Liver (tissue), 9 donors: ENCODE data around the gene PLEKHF1. TPM values are rescaled to one million over a fixed set of nuclear protein-coding genes. Genes with fewer than 3 reads are reported as not detected.

ENCODE experiments used
- DNase-seq: peaks from one replicate; pipeline ENCODE4 v3.0.0-alpha.2; 2017; ENCODE audit warnings: low spot score
- H3K27ac ChIP-seq, 2 donors: one replicate each; pipeline ENCODE4 v1.7.0; 2013; ENCODE audit warnings: inconsistent platforms in 2 of 2, low read length in 2 of 2, control low read depth in 1 of 2, low read depth in 1 of 2, mild to moderate bottlenecking in 1 of 2
- H3K27me3 ChIP-seq, 4 donors: one replicate each; pipeline versions ENCODE4 v1.6.1 to v1.7.0; 2013; ENCODE audit warnings: low read length in 3 of 4, inconsistent platforms in 1 of 4, mild to moderate bottlenecking in 1 of 4, moderate library complexity in 1 of 4; ENCODE audit not compliant: control insufficient read depth in 4 of 4, insufficient read depth in 4 of 4
- H3K36me3 ChIP-seq, 4 donors: one replicate each; pipeline versions ENCODE4 v1.6.1 to v1.7.0; 2013; ENCODE audit warnings: low read length in 3 of 4, mild to moderate bottlenecking in 3 of 4, low read depth in 1 of 4, moderate library complexity in 1 of 4; ENCODE audit not compliant: control insufficient read depth in 4 of 4, insufficient read depth in 3 of 4
- H3K4me1 ChIP-seq, 4 donors: one replicate each; pipeline versions ENCODE4 v1.6.1 to v1.7.0; 2013; ENCODE audit warnings: low read length in 3 of 4, mild to moderate bottlenecking in 3 of 4, moderate library complexity in 1 of 4; ENCODE audit not compliant: control insufficient read depth in 4 of 4, insufficient read depth in 4 of 4
- H3K4me3 ChIP-seq, 3 donors: one replicate each; pipeline versions ENCODE4 v1.6.1 to v1.7.0; 2013; ENCODE audit warnings: low read length in 3 of 3, control low read depth in 1 of 3, low read depth in 1 of 3, mild to moderate bottlenecking in 1 of 3
- H3K9ac ChIP-seq, 2 donors: one replicate each; pipeline ENCODE4 v1.7.0; 2013; ENCODE audit warnings: low read length in 2 of 2, mild to moderate bottlenecking in 2 of 2, moderate library complexity in 2 of 2, control low read depth in 1 of 2, low read depth in 1 of 2
- H3K9me3 ChIP-seq, 4 donors: one replicate each; pipeline versions ENCODE4 v1.6.1 to v1.7.0; 2013; ENCODE audit warnings: low read length in 3 of 4; ENCODE audit not compliant: control insufficient read depth in 4 of 4
- EGR1 ChIP-seq, 2 donors: IDR thresholded peaks; 2 replicates each; pipeline ENCODE4 v1.6.1; 2016 to 2018; ENCODE audit warnings: antibody characterized with exemption in 2 of 2, low read depth in 2 of 2
- FOXA1 ChIP-seq: IDR thresholded peaks from 2 replicates; pipeline ENCODE4 v1.6.1; 2016; ENCODE audit warnings: antibody characterized with exemption
- FOXA2 ChIP-seq: IDR thresholded peaks from 2 replicates; pipeline ENCODE4 v1.6.1; 2016; ENCODE audit warnings: antibody characterized with exemption
- GABPA ChIP-seq, 2 donors: IDR thresholded peaks in 1 of 2; conservative IDR thresholded peaks in 1 of 2; 2 replicates each; pipeline ENCODE4 v1.6.1; 2016; ENCODE audit warnings: antibody characterized with exemption in 2 of 2, mild to moderate bottlenecking in 1 of 2, moderate library complexity in 1 of 2
- HNF4A ChIP-seq, 2 donors: conservative IDR thresholded peaks; 2 replicates each; pipeline ENCODE4 v1.6.1; 2016; ENCODE audit warnings: antibody characterized with exemption in 2 of 2, mild to moderate bottlenecking in 2 of 2
- HNF4G ChIP-seq: IDR thresholded peaks from 2 replicates; pipeline ENCODE4 v1.6.1; 2016; ENCODE audit warnings: antibody characterized with exemption
- JUND ChIP-seq, 2 donors: IDR thresholded peaks; 2 replicates each; pipeline ENCODE4 v1.6.1; 2016; ENCODE audit warnings: antibody characterized with exemption in 2 of 2
- NR2F2 ChIP-seq: IDR thresholded peaks from 2 replicates; pipeline ENCODE4 v1.6.1; 2016; ENCODE audit warnings: antibody characterized with exemption
- RAD21 ChIP-seq, 2 donors: IDR thresholded peaks; 2 replicates each; pipeline ENCODE4 v1.6.1; 2016; ENCODE audit warnings: antibody characterized with exemption in 2 of 2, mild to moderate bottlenecking in 2 of 2
- RXRA ChIP-seq, 2 donors: IDR thresholded peaks; 2 replicates each; pipeline ENCODE4 v1.6.1; 2017 to 2018; ENCODE audit warnings: antibody characterized with exemption in 2 of 2, mild to moderate bottlenecking in 1 of 2
- SP1 ChIP-seq: IDR thresholded peaks from 2 replicates; pipeline ENCODE4 v1.6.1; 2018; ENCODE audit warnings: antibody characterized with exemption, mild to moderate bottlenecking
- TAF1 ChIP-seq: conservative IDR thresholded peaks from 2 replicates; pipeline ENCODE4 v1.6.1; 2016; ENCODE audit warnings: antibody characterized with exemption, mild to moderate bottlenecking
- YY1 ChIP-seq: IDR thresholded peaks from 2 replicates; pipeline ENCODE4 v1.6.1; 2016; ENCODE audit warnings: antibody characterized with exemption, mild to moderate bottlenecking
- WGBS: extraction: QIAGEN DNeasy Blood & Tissue Kit; methylation state at CpG from one replicate; pipeline ENCODE4 v1.1.7; 2013; 5-methylcytosine and 5-hydroxymethylcytosine counted together
- polyA plus RNA-seq, 2 donors: library from polyadenylated mRNA; stranded (reverse) in 1 of 2; unstranded in 1 of 2; fragments of 200-250 nt in 1 of 2; fragments of >200 nt in 1 of 2; fragmentation: Nextera tagmentation in 1 of 2; extraction: Ambion mirVana in 1 of 2; gene quantifications; one replicate each; pipeline versions ENCODE4 v1.2.1 to v1.2.3, GENCODE V29; 2013 to 2015
- total RNA-seq, 2 donors: library from RNA; depleted of rRNA; stranded (reverse); fragments of >200 nt; gene quantifications; one replicate each; pipeline ENCODE4 v1.2.3, GENCODE V29; 2014
- TF ChIP-seq, protein P1 (sequence below): IDR thresholded peaks from 2 replicates; pipeline ENCODE4 v1.6.1; 2016; ENCODE audit warnings: antibody characterized with exemption
- TF ChIP-seq, protein P2 (sequence below): IDR thresholded peaks from 2 replicates; pipeline ENCODE4 v1.6.1; 2016; ENCODE audit warnings: antibody characterized with exemption
- TF ChIP-seq, protein P3 (sequence below): IDR thresholded peaks from 2 replicates; pipeline ENCODE4 v1.6.1; 2016; ENCODE audit warnings: antibody characterized with exemption, mild to moderate bottlenecking
- TF ChIP-seq, protein P4 (sequence below): IDR thresholded peaks from 2 replicates; pipeline ENCODE4 v1.6.1; 2016; ENCODE audit warnings: antibody characterized with exemption
- TF ChIP-seq, protein P5 (sequence below): fragments of 150-350 bp; IDR thresholded peaks from 2 replicates; pipeline ENCODE4 v1.5.1; 2017; ENCODE audit warnings: improper control_type of control experiment, low read depth, low read length; ENCODE audit not compliant: missing input control
- donor health status: healthy.
- donor health status: healthy.
- donor health status: healthy.
- donor health status: healthy.
- donor health status: healthy.

The PLEKHF1 gene
- total and polyA plus RNA-seq, 4 donors: 2.9 to 15.1 (median 8.9) TPM

DNA sequence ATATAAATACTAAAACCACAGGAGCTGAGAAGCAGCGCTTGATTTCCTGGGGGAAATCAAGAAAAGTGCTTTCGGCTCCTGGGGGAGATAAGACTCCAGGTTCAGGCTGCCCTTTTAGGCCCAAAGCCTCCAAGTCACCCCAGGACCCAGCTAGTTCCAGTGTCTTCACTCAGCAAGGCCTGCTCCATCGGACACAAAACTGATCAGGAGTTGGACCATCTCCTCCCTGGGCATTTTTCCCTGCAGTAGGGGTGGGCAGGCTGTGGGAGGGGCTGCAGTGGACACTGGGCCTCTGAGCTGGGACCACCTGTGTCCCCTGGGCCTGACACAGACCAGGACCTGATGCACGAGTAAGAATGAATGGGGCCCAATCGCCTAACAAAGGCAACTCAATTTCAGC lies 34.6 kb downstream of the PLEKHF1 start (continued):
- TF ChIP-seq, protein P1, sequence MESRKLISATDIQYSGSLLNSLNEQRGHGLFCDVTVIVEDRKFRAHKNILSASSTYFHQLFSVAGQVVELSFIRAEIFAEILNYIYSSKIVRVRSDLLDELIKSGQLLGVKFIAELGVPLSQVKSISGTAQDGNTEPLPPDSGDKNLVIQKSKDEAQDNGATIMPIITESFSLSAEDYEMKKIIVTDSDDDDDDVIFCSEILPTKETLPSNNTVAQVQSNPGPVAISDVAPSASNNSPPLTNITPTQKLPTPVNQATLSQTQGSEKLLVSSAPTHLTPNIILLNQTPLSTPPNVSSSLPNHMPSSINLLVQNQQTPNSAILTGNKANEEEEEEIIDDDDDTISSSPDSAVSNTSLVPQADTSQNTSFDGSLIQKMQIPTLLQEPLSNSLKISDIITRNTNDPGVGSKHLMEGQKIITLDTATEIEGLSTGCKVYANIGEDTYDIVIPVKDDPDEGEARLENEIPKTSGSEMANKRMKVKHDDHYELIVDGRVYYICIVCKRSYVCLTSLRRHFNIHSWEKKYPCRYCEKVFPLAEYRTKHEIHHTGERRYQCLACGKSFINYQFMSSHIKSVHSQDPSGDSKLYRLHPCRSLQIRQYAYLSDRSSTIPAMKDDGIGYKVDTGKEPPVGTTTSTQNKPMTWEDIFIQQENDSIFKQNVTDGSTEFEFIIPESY: no peak
- TF ChIP-seq YY1 (no peak), RXRA (IDR thresholded peaks at IDR 0.05) (no peak), HNF4G (no peak), EGR1 (IDR thresholded peaks at IDR 0.05; ENCODE audit: low read depth in 2 of 2) (no peak)
- TF ChIP-seq, protein P2, sequence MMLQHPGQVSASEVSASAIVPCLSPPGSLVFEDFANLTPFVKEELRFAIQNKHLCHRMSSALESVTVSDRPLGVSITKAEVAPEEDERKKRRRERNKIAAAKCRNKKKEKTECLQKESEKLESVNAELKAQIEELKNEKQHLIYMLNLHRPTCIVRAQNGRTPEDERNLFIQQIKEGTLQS: no peak

DNA sequence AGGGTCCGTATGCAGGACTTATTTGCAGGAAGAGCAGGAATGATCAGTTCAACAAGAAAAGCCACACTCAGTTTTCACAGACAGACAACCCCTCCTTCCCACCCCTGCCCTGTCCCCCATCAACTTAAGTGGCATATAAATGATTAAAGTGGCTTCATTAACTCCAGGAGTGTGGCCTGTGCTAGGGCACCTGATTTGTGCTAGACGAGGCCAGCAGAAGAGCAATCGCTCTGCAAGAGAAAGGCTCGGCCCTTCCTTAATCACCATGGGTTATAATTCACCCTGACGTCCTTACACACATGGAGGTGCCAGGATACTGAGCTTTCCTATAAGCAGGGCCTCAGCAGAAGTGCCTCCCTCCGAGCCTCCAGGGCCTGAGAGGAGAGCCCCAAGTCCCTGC lies 35.2 kb downstream of the PLEKHF1 start:
- H3K36me3 ChIP-seq: peaks cover 3 to 23% (median 7%) of the 10 kb centered on the region in 4 donors
- H3K9ac ChIP-seq: no peak overlapping the region
- H3K4me3 ChIP-seq: no peak overlapping the region
- H3K9me3 ChIP-seq: no peaks in the 10 kb centered on the region
- TF ChIP-seq, protein P1: no peak
- TF ChIP-seq, protein P3, sequence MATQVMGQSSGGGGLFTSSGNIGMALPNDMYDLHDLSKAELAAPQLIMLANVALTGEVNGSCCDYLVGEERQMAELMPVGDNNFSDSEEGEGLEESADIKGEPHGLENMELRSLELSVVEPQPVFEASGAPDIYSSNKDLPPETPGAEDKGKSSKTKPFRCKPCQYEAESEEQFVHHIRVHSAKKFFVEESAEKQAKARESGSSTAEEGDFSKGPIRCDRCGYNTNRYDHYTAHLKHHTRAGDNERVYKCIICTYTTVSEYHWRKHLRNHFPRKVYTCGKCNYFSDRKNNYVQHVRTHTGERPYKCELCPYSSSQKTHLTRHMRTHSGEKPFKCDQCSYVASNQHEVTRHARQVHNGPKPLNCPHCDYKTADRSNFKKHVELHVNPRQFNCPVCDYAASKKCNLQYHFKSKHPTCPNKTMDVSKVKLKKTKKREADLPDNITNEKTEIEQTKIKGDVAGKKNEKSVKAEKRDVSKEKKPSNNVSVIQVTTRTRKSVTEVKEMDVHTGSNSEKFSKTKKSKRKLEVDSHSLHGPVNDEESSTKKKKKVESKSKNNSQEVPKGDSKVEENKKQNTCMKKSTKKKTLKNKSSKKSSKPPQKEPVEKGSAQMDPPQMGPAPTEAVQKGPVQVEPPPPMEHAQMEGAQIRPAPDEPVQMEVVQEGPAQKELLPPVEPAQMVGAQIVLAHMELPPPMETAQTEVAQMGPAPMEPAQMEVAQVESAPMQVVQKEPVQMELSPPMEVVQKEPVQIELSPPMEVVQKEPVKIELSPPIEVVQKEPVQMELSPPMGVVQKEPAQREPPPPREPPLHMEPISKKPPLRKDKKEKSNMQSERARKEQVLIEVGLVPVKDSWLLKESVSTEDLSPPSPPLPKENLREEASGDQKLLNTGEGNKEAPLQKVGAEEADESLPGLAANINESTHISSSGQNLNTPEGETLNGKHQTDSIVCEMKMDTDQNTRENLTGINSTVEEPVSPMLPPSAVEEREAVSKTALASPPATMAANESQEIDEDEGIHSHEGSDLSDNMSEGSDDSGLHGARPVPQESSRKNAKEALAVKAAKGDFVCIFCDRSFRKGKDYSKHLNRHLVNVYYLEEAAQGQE: no peak
- TF ChIP-seq EGR1 (IDR thresholded peaks at IDR 0.05; ENCODE audit: low read depth in 2 of 2) (no peak), HNF4G (no peak), SP1 (no peak), TAF1 (no peak), YY1 (no peak), FOXA1 (no peak), GABPA (IDR thresholded peaks at IDR 0.05 in 1 of 2, conservative IDR thresholded peaks at IDR 0.05 in 1 of 2) (no peak), RXRA (IDR thresholded peaks at IDR 0.05) (no peak), NR2F2 (no peak), FOXA2 (no peak), JUND (IDR thresholded peaks at IDR 0.05) (no peak), HNF4A (conservative IDR thresholded peaks at IDR 0.05) (no peak), RAD21 (IDR thresholded peaks at IDR 0.05) (no peak)
- TF ChIP-seq, protein P4, sequence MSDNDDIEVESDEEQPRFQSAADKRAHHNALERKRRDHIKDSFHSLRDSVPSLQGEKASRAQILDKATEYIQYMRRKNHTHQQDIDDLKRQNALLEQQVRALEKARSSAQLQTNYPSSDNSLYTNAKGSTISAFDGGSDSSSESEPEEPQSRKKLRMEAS: no peak
- TF ChIP-seq, protein P2: no peak
- TF ChIP-seq, protein P5, sequence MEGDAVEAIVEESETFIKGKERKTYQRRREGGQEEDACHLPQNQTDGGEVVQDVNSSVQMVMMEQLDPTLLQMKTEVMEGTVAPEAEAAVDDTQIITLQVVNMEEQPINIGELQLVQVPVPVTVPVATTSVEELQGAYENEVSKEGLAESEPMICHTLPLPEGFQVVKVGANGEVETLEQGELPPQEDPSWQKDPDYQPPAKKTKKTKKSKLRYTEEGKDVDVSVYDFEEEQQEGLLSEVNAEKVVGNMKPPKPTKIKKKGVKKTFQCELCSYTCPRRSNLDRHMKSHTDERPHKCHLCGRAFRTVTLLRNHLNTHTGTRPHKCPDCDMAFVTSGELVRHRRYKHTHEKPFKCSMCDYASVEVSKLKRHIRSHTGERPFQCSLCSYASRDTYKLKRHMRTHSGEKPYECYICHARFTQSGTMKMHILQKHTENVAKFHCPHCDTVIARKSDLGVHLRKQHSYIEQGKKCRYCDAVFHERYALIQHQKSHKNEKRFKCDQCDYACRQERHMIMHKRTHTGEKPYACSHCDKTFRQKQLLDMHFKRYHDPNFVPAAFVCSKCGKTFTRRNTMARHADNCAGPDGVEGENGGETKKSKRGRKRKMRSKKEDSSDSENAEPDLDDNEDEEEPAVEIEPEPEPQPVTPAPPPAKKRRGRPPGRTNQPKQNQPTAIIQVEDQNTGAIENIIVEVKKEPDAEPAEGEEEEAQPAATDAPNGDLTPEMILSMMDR: no peak
- WGBS: 85% methylated on average over 6 of the region's 6 CpGs
- DNase-seq: no peak
- no peak overlapping the region for H3K27ac ChIP-seq
- peaks cover 0 to 18% (median 8%) of the 10 kb centered on the region in 4 donors for H3K4me1 ChIP-seq
- no peaks in the 10 kb centered on the region for H3K27me3 ChIP-seq
